Upper lobe of right lung (tissue), 1 donor: ENCODE measurements around the gene TRAPPC6A. TPM values are rescaled to one million over a fixed set of nuclear protein-coding genes. Genes with fewer than 3 reads are reported as not detected.

Experiments
- ATAC-seq: fragments of 200-7000 bp; cut with Tn5 transposase; one replicate; pipeline ENCODE4 v1.9.1; 2020; ENCODE audit warnings: mild to moderate bottlenecking, moderate library complexity
- DNase-seq: peaks from one replicate; pipeline ENCODE4 v3.0.0-alpha.2; 2020
- H3K27ac ChIP-seq: fragments of 200-600 bp; one replicate; pipeline ENCODE4 v1.8.0; 2022
- H3K27me3 ChIP-seq: fragments of 200-600 bp; one replicate; pipeline ENCODE4 v1.8.0; 2022; ENCODE audit warnings: mild to moderate bottlenecking
- H3K36me3 ChIP-seq: fragments of 200-600 bp; one replicate; pipeline ENCODE4 v1.8.0; 2022
- H3K4me1 ChIP-seq: fragments of 200-600 bp; one replicate; pipeline ENCODE4 v1.8.0; 2022
- H3K4me3 ChIP-seq: fragments of 200-600 bp; one replicate; pipeline ENCODE4 v1.8.0; 2022; ENCODE audit warnings: mild to moderate bottlenecking
- H3K9me3 ChIP-seq: fragments of 200-600 bp; one replicate; pipeline ENCODE4 v1.8.0; 2022
- intact Hi-C: fragments of 100-400 bp; cut with DNase I; formaldehyde crosslinking; loops from one replicate; pipeline ENCODE4 v1.11.0; 2022
- total RNA-seq: library from RNA; stranded (reverse); fragmentation: NEBNext Ultra II Directional; extraction: Animal tissue kit (Norgen Biotek cat#: 25700); gene quantifications from one replicate; pipeline ENCODE4 v1.2.1, GENCODE V29; 2021
- TF ChIP-seq, protein P1 (sequence below): fragments of 200-600 bp; IDR thresholded peaks from one replicate; pipeline ENCODE4 v1.8.0; 2022; ENCODE audit warnings: antibody characterized with exemption
- donor health status: DM: no; HTN: yes; CAD: no; lungs with severe emphysema.

Gene TRAPPC6A
- total RNA-seq, 1 donor from 2014 or later: 16.9 TPM

DNA sequence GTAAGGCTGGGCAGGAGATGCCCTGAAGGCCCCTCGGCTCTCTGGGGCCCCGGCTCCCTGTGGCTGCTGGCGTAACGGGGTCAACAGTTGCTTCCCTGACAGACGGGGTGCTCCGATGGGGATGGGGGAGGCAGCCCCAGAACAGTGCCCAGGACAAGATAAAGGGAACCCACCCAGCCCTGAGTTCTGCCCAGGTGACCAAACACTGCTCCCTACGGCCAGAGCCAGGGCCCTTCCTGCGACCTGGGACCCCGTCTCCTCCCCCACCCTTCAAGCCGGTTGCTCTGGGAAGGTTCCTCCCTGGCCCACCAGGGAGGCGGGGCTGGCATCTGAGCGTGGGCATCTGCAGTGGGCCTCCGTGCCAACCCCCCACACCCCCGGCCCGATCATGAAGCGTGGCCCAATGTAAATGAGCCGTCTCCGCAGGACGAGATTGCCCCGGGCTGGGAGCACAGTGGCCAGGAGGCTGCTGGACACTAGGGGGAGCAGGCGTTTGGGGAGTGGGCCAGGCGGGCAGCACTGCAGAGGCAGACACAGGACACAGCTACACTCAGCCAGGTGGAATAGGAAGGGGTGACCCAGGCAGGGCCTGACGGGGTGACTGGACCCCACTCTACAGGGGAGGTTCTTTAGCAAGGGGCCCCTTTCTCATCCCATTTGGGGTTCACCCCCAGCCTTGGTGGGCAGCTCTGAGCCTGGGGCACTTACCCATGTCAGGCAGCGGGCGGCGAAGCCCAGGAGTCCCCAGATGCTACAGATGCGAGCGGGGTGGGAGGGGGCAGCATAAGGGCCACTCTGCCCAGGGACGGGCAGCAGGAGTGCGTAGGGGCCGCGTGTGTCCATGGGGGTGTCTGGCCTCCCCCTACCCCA, 16.1 kb downstream of the TRAPPC6A start:
- H3K27ac ChIP-seq: no peak overlapping the region
- H3K4me3 ChIP-seq: no peak overlapping the region
- H3K36me3 ChIP-seq: no peaks in the 10 kb centered on the region
- peaks cover 11% of the 10 kb centered on the region for H3K4me1 ChIP-seq
- no peaks in the 10 kb centered on the region for H3K9me3 ChIP-seq
- H3K27me3 ChIP-seq: peaks cover 27% of the 10 kb centered on the region
- intact Hi-C loops: no loop called here
- DNase-seq: no peak
- TF ChIP-seq, protein P1, sequence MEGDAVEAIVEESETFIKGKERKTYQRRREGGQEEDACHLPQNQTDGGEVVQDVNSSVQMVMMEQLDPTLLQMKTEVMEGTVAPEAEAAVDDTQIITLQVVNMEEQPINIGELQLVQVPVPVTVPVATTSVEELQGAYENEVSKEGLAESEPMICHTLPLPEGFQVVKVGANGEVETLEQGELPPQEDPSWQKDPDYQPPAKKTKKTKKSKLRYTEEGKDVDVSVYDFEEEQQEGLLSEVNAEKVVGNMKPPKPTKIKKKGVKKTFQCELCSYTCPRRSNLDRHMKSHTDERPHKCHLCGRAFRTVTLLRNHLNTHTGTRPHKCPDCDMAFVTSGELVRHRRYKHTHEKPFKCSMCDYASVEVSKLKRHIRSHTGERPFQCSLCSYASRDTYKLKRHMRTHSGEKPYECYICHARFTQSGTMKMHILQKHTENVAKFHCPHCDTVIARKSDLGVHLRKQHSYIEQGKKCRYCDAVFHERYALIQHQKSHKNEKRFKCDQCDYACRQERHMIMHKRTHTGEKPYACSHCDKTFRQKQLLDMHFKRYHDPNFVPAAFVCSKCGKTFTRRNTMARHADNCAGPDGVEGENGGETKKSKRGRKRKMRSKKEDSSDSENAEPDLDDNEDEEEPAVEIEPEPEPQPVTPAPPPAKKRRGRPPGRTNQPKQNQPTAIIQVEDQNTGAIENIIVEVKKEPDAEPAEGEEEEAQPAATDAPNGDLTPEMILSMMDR: peak; percentile 35
- ATAC-seq: no peak

DNA sequence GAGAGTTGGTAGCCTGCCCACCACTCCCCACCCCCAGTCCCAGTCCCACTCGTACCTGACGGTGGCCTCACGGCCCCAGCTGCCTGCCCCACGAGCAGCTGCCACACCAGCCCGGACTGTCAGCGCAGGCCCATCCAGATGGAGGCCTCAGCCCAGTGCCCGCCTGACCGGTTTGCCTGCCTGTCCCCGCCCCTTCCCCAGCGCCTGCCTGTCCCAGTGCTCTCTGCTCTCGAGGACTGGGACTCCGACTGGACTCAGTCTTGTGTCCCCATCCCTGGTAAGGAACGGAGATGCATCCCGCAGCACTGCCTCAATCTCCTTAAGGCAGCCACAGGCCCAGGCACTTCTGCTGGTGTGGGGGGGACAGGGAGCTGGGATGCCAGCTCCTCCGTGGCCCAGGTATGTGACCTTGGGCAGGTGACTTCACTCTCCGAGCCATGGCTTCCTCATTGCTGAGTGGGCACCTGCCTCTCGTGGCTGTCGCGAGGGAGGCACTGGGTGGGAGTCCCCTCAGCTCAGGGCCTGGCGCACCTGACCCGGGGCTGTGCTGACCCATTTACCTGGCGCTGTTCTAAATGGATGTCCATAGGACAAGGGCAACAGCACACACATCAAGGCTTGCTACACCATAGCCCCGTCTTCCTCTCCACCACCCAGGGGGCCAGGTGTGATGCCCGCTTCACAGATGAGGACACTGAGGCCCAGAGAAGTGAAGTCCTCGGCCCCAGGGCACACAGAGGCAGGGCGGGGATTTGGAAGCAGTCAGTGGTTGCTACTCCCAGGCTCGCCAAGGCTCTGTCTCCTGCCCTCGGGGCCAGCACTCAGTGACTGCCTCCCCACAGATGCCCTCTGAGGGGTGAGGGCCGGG, 16.9 kb downstream of the TRAPPC6A start, which contains the start of gene NKPD1:
Gene NKPD1 (minus strand): TSS at position 113 of the 868 bp plus-strand sequence. CDS start 832 bp downstream, outside the sequence.
- Histone ChIP-seq H3K36me3 (no peaks in the 10 kb centered on the region), H3K4me3 (no peak within 1 kb of the TSS), H3K4me1 (peaks cover 11% of the 10 kb centered on the region), H3K27ac (no peak within 1 kb of the TSS), H3K9me3 (no peaks in the 10 kb centered on the region), H3K27me3 (peaks cover 27% of the 10 kb centered on the region)
- ATAC-seq (peak; percentile 62), DNase-seq (peak; percentile 86)
- intact Hi-C loops: no loop called here
- TF ChIP-seq, protein P1: no peak

DNA sequence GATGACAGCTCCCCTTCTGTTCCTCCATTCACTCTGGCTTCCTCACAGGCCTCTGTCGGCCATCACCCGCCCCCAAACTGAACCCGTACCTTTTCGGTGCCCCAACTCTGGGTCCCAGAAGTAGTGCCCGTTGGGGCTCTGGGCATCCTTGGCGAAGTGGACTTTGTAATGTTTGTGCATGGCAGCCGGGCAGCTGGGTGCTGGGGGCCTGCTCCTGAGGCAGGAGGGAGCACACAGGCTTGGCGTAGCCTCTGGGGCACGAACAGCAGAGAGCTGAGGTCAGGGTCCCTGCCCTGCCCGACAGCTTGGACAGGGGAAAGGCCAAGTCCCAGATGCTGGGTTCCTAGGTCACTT, 18.1 kb downstream of the TRAPPC6A start:
- H3K4me3 ChIP-seq: no peak overlapping the region
- no peak for ATAC-seq
- H3K27me3 ChIP-seq: peaks cover 27% of the 10 kb centered on the region

DNA sequence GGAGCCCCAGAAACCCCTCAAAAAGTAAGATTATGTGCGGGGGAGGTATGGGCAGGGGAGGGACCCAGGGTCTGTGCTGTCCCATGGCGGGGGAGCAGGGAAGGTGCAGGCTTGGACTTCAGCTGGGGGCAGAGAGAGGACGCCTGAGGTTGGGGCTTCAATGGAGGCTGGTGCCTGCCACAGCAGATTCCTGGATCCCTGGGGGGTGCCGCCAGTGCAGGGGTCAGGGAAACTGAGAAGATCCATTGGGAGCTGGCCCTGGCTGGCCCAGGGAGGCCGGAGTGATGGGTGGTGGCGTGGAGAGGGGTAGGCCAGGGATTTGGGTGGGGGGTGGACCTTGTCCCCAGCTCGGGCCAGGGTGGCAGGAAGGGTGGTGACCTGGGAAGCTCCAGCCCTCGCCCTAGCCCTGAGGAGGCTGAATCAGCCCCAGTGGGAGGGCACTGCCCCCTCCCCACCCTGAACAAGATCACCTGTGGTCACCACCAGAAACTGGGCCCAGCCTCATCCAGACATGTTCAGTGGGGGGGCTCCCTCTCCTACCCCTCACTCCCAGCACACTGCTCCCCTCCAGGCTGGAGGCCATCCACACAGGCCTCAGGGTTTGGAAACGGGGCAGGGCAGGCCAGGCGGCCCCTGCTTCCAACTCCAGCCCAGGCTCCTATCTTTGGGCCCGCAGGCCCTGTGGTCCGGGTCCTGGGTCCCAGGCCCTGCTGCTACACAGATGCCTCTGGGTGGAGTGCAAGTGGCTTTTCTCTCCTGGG, 18.6 kb downstream of the TRAPPC6A start:
- Histone ChIP-seq H3K4me1 (peaks cover 5% of the 10 kb centered on the region), H3K27ac (no peak overlapping the region), H3K36me3 (no peaks in the 10 kb centered on the region), H3K9me3 (no peaks in the 10 kb centered on the region), H3K27me3 (peaks cover 29% of the 10 kb centered on the region), H3K4me3 (no peak overlapping the region)
- DNase-seq: no peak
- ATAC-seq: no peak
- intact Hi-C loops: no loop called here
- TF ChIP-seq, protein P1: no peak

More for the DNA sequence above, 18.1 kb downstream of the TRAPPC6A start:
- Histone ChIP-seq H3K36me3 (no peaks in the 10 kb centered on the region), H3K27ac (no peak overlapping the region), H3K4me1 (peaks cover 10% of the 10 kb centered on the region), H3K9me3 (no peaks in the 10 kb centered on the region)
- TF ChIP-seq, protein P1: no peak
- DNase-seq: no peak
- intact Hi-C loops: no loop called here

DNA sequence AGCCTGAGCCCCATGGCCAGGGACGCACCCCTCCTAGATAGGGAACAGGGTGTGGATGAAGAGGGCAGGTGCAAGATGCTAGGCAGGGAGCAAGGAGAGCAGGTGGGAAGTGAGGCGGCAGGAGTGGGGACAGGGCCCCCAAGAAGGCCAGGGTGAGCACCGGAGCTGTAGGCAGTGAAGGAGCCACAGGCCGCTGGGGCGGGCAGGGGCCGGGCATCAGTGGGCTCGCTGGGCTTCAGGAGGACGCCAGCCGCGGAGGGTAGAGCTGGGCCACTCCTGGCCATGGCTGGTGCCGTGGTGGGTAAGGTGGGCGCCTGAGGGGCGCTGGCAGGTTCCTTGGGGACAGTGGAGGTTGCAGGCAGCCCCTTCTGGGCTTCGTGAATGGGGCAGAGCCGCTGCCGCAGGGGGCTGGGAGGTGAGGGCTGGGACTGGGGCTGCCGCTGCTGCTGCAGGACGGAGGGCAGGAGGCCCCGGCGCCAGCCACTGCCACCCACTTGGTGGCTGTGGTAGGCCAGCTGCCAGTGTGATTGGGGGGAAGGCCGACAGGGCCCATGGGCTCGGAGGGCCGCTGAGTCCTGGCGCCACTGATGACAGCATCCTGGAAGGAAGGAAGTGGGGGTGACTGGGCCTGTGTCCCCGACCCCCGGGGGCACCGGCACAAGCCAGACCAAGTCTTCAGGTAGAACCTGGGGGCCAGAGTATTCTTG, 19.4 kb downstream of the TRAPPC6A start:
- intact Hi-C loops: no loop called here
- Histone ChIP-seq H3K27me3 (peaks cover 37% of the 10 kb centered on the region), H3K4me1 (peaks cover 5% of the 10 kb centered on the region), H3K36me3 (no peaks in the 10 kb centered on the region), H3K9me3 (no peaks in the 10 kb centered on the region), H3K27ac (no peak overlapping the region), H3K4me3 (no peak overlapping the region)
- DNase-seq (no peak), ATAC-seq (no peak)
- TF ChIP-seq, protein P1: no peak
